OCI-LY7 (cell line): ENCODE results near the gene GDAP2. TPM values are rescaled to one million over a fixed set of nuclear protein-coding genes. Genes with fewer than 3 reads are reported as not detected.

ENCODE experiments used
- BruUV-seq: library from RNA; stranded (reverse); fragments of 400-500 nt; replicated peaks from 2 replicates; lab custom pipeline; 2021; lab: Mats Ljungman, UMichigan
- CTCF ChIA-PET: fragments of 300-600 bp; sonication (Branson Sonifier 250); formaldehyde crosslinking; loops from one replicate; lab custom pipeline; 2022; ENCODE audit warnings: antibody characterized with exemption; ENCODE audit not compliant: unreplicated experiment; lab: Charles Lee
- POLR2A ChIA-PET: fragments of 300-600 bp; sonication (Branson Sonifier 250); formaldehyde crosslinking; loops from one replicate; lab custom pipeline; 2022; ENCODE audit warnings: antibody characterized with exemption; lab: Charles Lee
- DNase-seq: peaks from one replicate; pipeline ENCODE4 v3.0.0-alpha.2; 2015; ENCODE audit warnings: low spot score
- H2AFZ ChIP-seq: fragments of 200-600 bp; sonication (generic), shearing (Covaris generic); 2 replicates; pipeline ENCODE4 v1.6.1; 2014; ENCODE audit warnings: mild to moderate bottlenecking, antibody characterized with exemption, low read length, moderate library complexity
- H3K27ac ChIP-seq: fragments of 200-600 bp; sonication (generic); 2 replicates; pipeline ENCODE4 v1.5.1; 2014; ENCODE audit warnings: mixed run types, low read depth, mild to moderate bottlenecking, moderate library complexity, low read length, inconsistent platforms; ENCODE audit not compliant: poor library complexity, severe bottlenecking
- H3K36me3 ChIP-seq: fragments of 200-600 bp; sonication (generic); 2 replicates; pipeline ENCODE4 v1.6.1; 2014; ENCODE audit warnings: mild to moderate bottlenecking, antibody characterized with exemption, low read length, moderate library complexity, mixed read lengths; ENCODE audit not compliant: insufficient read depth
- H3K4me1 ChIP-seq: fragments of 200-600 bp; sonication (generic); 2 replicates; pipeline ENCODE4 v1.5.1; 2014; ENCODE audit warnings: mild to moderate bottlenecking, low read length; ENCODE audit not compliant: insufficient read depth, poor library complexity, severe bottlenecking
- H3K4me2 ChIP-seq: fragments of 200-600 bp; sonication (generic); 2 replicates; pipeline ENCODE4 v1.6.1; 2014; ENCODE audit warnings: mild to moderate bottlenecking, low read length
- H3K4me3 ChIP-seq: fragments of 200-600 bp; sonication (generic); 2 replicates; pipeline ENCODE4 v1.5.1; 2014; ENCODE audit warnings: mild to moderate bottlenecking, low read depth, low read length; ENCODE audit not compliant: poor library complexity, severe bottlenecking
- H3K79me2 ChIP-seq: fragments of 200-600 bp; sonication (generic); 2 replicates; pipeline ENCODE4 v1.6.1; 2016; ENCODE audit warnings: low read depth, mild to moderate bottlenecking, low read length, moderate library complexity, mixed read lengths; ENCODE audit not compliant: insufficient read depth
- H3K9me2 ChIP-seq: fragments of 200-600 bp; sonication (generic); 2 replicates; pipeline ENCODE4 v1.6.1; 2016; ENCODE audit warnings: mild to moderate bottlenecking, low read length, mixed read lengths; ENCODE audit not compliant: insufficient read depth
- H3K9me3 ChIP-seq: fragments of 200-600 bp; sonication (generic); 2 replicates; pipeline ENCODE4 v1.6.1; 2014; ENCODE audit warnings: mild to moderate bottlenecking, mixed run types, low read length, mixed read lengths
- H4K20me1 ChIP-seq: fragments of 200-600 bp; sonication (generic); 2 replicates; pipeline ENCODE4 v1.6.1; 2014; ENCODE audit warnings: mild to moderate bottlenecking, antibody characterized with exemption, low read length, moderate library complexity, mixed read lengths; ENCODE audit not compliant: insufficient read depth
- CTCF ChIP-seq: fragments of 200-600 bp; sonication (generic); conservative IDR thresholded peaks from 2 replicates; pipeline ENCODE4 v1.5.1; 2014; ENCODE audit warnings: mild to moderate bottlenecking, antibody characterized with exemption, low read length, moderate library complexity, mixed read lengths
- EZH2phosphoT487 ChIP-seq: fragments of 200-600 bp; sonication (generic); IDR thresholded peaks from 2 replicates; pipeline ENCODE4 v1.6.1; 2018; ENCODE audit warnings: low read depth, borderline replicate concordance, mild to moderate bottlenecking, mixed run types, antibody characterized with exemption, low read length, moderate library complexity, mixed read lengths
- intact Hi-C: fragments of 100-400 bp; cut with micrococcal nuclease; formaldehyde crosslinking; loops from one replicate; pipeline ENCODE4 v1.10.0; 2022; ENCODE audit not compliant: unreplicated experiment
- total RNA-seq, 2 experiments: library from RNA; depleted of rRNA in 1 of 2; stranded (reverse); fragments of >200 nt in 1 of 2; shearing (Covaris generic) in 1 of 2; gene quantifications; 2 replicates each; pipeline ENCODE4 v1.2.3, GENCODE V29; 2014 to 2022

GDAP2 gene
- total RNA-seq, 2 experiments from 2014 or later: 13.9 to 26.8 TPM

GRCh38 chr1:117814856-117815797, 114.3 kb downstream of the GDAP2 start:
- H4K20me1 ChIP-seq: no peaks in the 10 kb centered on the region
- no TSS peak for BruUV-seq
- H2AFZ ChIP-seq: no peak overlapping the region
- no peak overlapping the region for H3K27ac ChIP-seq
- no peak overlapping the region for H3K4me3 ChIP-seq
- H3K9me2 ChIP-seq: no peaks in the 10 kb centered on the region
- ChIA-PET POLR2A (interaction anchor here (0.5 to 1.7 kb wide), 2 partner anchors 9 to 280 kb away, joined by 5 to 7 read pairs; no protein-coding TSS in a partner anchor), CTCF (no interaction called here)
- no peaks in the 10 kb centered on the region for H3K36me3 ChIP-seq
- no peaks in the 10 kb centered on the region for H3K79me2 ChIP-seq
- no peaks in the 10 kb centered on the region for H3K9me3 ChIP-seq
- H3K4me1 ChIP-seq: no peaks in the 10 kb centered on the region
- no peak for DNase-seq
- TF ChIP-seq CTCF (no peak), EZH2phosphoT487 (no peak)
- no peak overlapping the region for H3K4me2 ChIP-seq
- intact Hi-C loops: loop anchor here (5.0 kb wide), 1 partner anchor 42 kb away; no protein-coding TSS in a partner anchor

Other genes starting within 250 kb of the GDAP2 start
- gene WDR3, start 118 bp upstream of the GDAP2 start, total RNA-seq (2014; rRNA removed; shearing (Covaris generic)): 23.1 and 39.9 TPM in 2 replicates
- gene WDR3, start 118 bp upstream of the GDAP2 start, total RNA-seq (2022): 28.1 and 31.4 TPM in 2 replicates